ENCODE measurements around the gene HPN. TPM values are rescaled to one million over a fixed set of nuclear protein-coding genes. Genes with fewer than 3 reads are reported as not detected.
"Not testable (repeated sequence)": the region's sequence is repeated elsewhere in the genome, so short reads cannot be mapped to it uniquely, and the experiment has no call there.

Gene HPN
- polyA plus RNA-seq, 1 donor from 2014 or later: not detected

- H3K9me3 Mint-ChIP-seq: no peaks in the 10 kb centered on the region
- H3K27me3 Mint-ChIP-seq: peaks cover 17% of the 10 kb centered on the region
- H3K36me3 Mint-ChIP-seq: peaks cover 2% of the 10 kb centered on the region
- peaks cover 0 to 9% (median 4%) of the 10 kb centered on the region in 3 donors for H3K4me1 Mint-ChIP-seq
- H3K27ac Mint-ChIP-seq: no peak overlapping the region
- peak overlapping the region in 2 of 4 donors; percentile 27 to 82 for H3K4me3 Mint-ChIP-seq
These were observed 13.5 kb upstream of the HPN start for GRCh38 chr19:35027851-35028599.

GRCh38 chr19:35028600-35028885, 13.0 kb upstream of the HPN start:
- not testable (repeated sequence) for H3K4me3 Mint-ChIP-seq, H3K9me3 Mint-ChIP-seq, H3K36me3 Mint-ChIP-seq, H3K4me1 Mint-ChIP-seq, H3K27ac Mint-ChIP-seq
- H3K27me3 Mint-ChIP-seq: peaks cover 17% of the 10 kb centered on the region

- H3K36me3 Mint-ChIP-seq, H3K4me1 Mint-ChIP-seq, H3K27ac Mint-ChIP-seq, H3K9me3 Mint-ChIP-seq: not testable (repeated sequence)
- peak overlapping the region in 2 of 4 donors; percentile 9 to 77 for H3K4me3 Mint-ChIP-seq
- H3K27me3 Mint-ChIP-seq: peaks cover 17% of the 10 kb centered on the region
These were observed 12.2 kb upstream of the HPN start for GRCh38 chr19:35029275-35029736.

- H3K27me3 Mint-ChIP-seq: peaks cover 17% of the 10 kb centered on the region
- no peaks in the 10 kb centered on the region for H3K9me3 Mint-ChIP-seq
- peak overlapping the region in 1 of 4 donors; percentile 77 for H3K4me3 Mint-ChIP-seq
- H3K4me1 Mint-ChIP-seq: peaks cover 0 to 9% (median 4%) of the 10 kb centered on the region in 3 donors
- H3K36me3 Mint-ChIP-seq: peaks cover 2% of the 10 kb centered on the region
- no peak overlapping the region for H3K27ac Mint-ChIP-seq
These were observed 11.7 kb upstream of the HPN start for GRCh38 chr19:35029737-35030256.

- no peak within 1 kb of the TSS for H3K27ac Mint-ChIP-seq
- peaks cover 0 to 9% (median 4%) of the 10 kb centered on the region in 3 donors for H3K4me1 Mint-ChIP-seq
These were observed 11.1 kb upstream of the HPN start, which contains the start of gene SCN1B for GRCh38 chr19:35030257-35031071. Gene SCN1B (plus strand): TSS chr19:35030470. CDS start chr19:35030821, 351 bp downstream.

GRCh38 chr19:35031072-35031881, 10.2 kb upstream of the HPN start:
- Mint-ChIP-seq H3K9me3 (no peaks in the 10 kb centered on the region), H3K27me3 (peaks cover 17% of the 10 kb centered on the region), H3K27ac (no peak overlapping the region), H3K4me3 (peak overlapping the region in 3 of 4 donors; percentile 60 to 85 (median 76)), H3K36me3 (peaks cover 2% of the 10 kb centered on the region), H3K4me1 (peaks cover 0 to 9% (median 4%) of the 10 kb centered on the region in 3 donors)

More at GRCh38 chr19:35030257-35031071, 11.1 kb upstream of the HPN start, which contains the start of gene SCN1B:
- H3K4me3 Mint-ChIP-seq: peak within 1 kb of the TSS in 3 of 4 donors; percentile 60 to 85 (median 76)
- H3K27me3 Mint-ChIP-seq: peaks cover 17% of the 10 kb centered on the region
- H3K36me3 Mint-ChIP-seq: peaks cover 2% of the 10 kb centered on the region
- no peaks in the 10 kb centered on the region for H3K9me3 Mint-ChIP-seq

- Mint-ChIP-seq H3K36me3 (peaks cover 2% of the 10 kb centered on the region), H3K4me3 (no peak overlapping the region), H3K9me3 (no peaks in the 10 kb centered on the region), H3K27me3 (peaks cover 17% of the 10 kb centered on the region), H3K27ac (no peak overlapping the region), H3K4me1 (peaks cover 0 to 9% (median 5%) of the 10 kb centered on the region in 3 donors)
These were observed 9.1 kb upstream of the HPN start for GRCh38 chr19:35032356-35032865.

GRCh38 chr19:35033067-35034004, 8.2 kb upstream of the HPN start:
- H3K4me3 Mint-ChIP-seq: no peak overlapping the region
- H3K36me3 Mint-ChIP-seq: peaks cover 2% of the 10 kb centered on the region

GRCh38 chr19:35034005-35034502, 7.5 kb upstream of the HPN start:
- Mint-ChIP-seq H3K4me3 (no peak overlapping the region), H3K27me3 (peaks cover 17% of the 10 kb centered on the region)

More at GRCh38 chr19:35033067-35034004, 8.2 kb upstream of the HPN start:
- H3K27me3 Mint-ChIP-seq: peaks cover 17% of the 10 kb centered on the region
- H3K4me1 Mint-ChIP-seq: peaks cover 8 to 13% (median 11%) of the 10 kb centered on the region in 3 donors
- no peak overlapping the region for H3K27ac Mint-ChIP-seq
- H3K9me3 Mint-ChIP-seq: no peaks in the 10 kb centered on the region

GRCh38 chr19:35034588-35035382, 6.7 kb upstream of the HPN start:
- Mint-ChIP-seq H3K4me3 (peak overlapping the region in 1 of 4 donors; percentile 1), H3K36me3 (peaks cover 2% of the 10 kb centered on the region), H3K27me3 (peaks cover 16% of the 10 kb centered on the region), H3K27ac (no peak overlapping the region), H3K9me3 (no peaks in the 10 kb centered on the region), H3K4me1 (peaks cover 13 to 20% (median 18%) of the 10 kb centered on the region in 3 donors)

More at GRCh38 chr19:35034005-35034502, 7.5 kb upstream of the HPN start:
- Mint-ChIP-seq H3K36me3 (peaks cover 2% of the 10 kb centered on the region), H3K4me1 (peaks cover 14 to 19% (median 16%) of the 10 kb centered on the region in 3 donors), H3K9me3 (no peaks in the 10 kb centered on the region), H3K27ac (no peak overlapping the region)

GRCh38 chr19:35037716-35038622, 3.6 kb upstream of the HPN start:
- H3K36me3 Mint-ChIP-seq: no peaks in the 10 kb centered on the region
- no peaks in the 10 kb centered on the region for H3K9me3 Mint-ChIP-seq
- H3K27ac Mint-ChIP-seq: no peak overlapping the region
- H3K27me3 Mint-ChIP-seq: peaks cover 11% of the 10 kb centered on the region
- peak overlapping the region; percentile 12 to 86 (median 58) for H3K4me3 Mint-ChIP-seq
- peaks cover 15 to 23% (median 18%) of the 10 kb centered on the region in 3 donors for H3K4me1 Mint-ChIP-seq

All from IgD-negative memory B cell (primary cell).